Activated CD8-positive, alpha-beta T cell treated with anti-CD3 and anti-CD28 coated beads, Interleukin-2, amount 10 ng/mL, durations not matched to agents 7 days and 5 days (primary cell): Measurements from ENCODE around the gene SPEG. TPM values are rescaled to one million over a fixed set of nuclear protein-coding genes. Genes with fewer than 3 reads are reported as not detected.
A peak's percentile ranks its signal among the peaks of the same experiment; 100 is the strongest.

ENCODE experiments used
- ATAC-seq: fragments of 150-1000 bp; cut with Tn5 transposase; one replicate; pipeline ENCODE4 v1.10.0; 2021; ENCODE audit warnings: moderate library complexity
- CTCF ChIA-PET: fragments of 350-600 bp; sonication (Branson Sonifier 250); formaldehyde crosslinking; loops from one replicate; lab custom pipeline; 2021; ENCODE audit warnings: antibody characterized with exemption; lab: Charles Lee
- POLR2A ChIA-PET: fragments of 350-600 bp; sonication (Branson Sonifier 250); formaldehyde crosslinking; loops from one replicate; lab custom pipeline; 2021; ENCODE audit warnings: antibody characterized with exemption; lab: Charles Lee
- DNase-seq: peaks from one replicate; pipeline ENCODE4 v3.0.0-alpha.2; 2020
- H3K27ac Mint-ChIP-seq: one replicate; pipeline ENCODE4 v1.8.0; 2021; ENCODE audit warnings: mild to moderate bottlenecking, mixed read lengths
- H3K27me3 Mint-ChIP-seq: one replicate; pipeline ENCODE4 v1.8.0; 2021; ENCODE audit warnings: low read depth, mixed read lengths
- H3K36me3 Mint-ChIP-seq: one replicate; pipeline ENCODE4 v1.8.0; 2021; ENCODE audit warnings: low read depth, mixed read lengths
- H3K4me1 Mint-ChIP-seq: one replicate; pipeline ENCODE4 v1.8.0; 2021; ENCODE audit warnings: low read depth, mixed read lengths
- H3K4me3 Mint-ChIP-seq: one replicate; pipeline ENCODE4 v1.8.0; 2021; ENCODE audit warnings: mild to moderate bottlenecking, mixed read lengths
- H3K9me3 Mint-ChIP-seq: one replicate; pipeline ENCODE4 v1.8.0; 2022; ENCODE audit warnings: mixed read lengths; ENCODE audit not compliant: insufficient read depth
- total RNA-seq, 2 experiments: library from RNA; stranded (reverse); gene quantifications; one replicate each; pipeline ENCODE4 v1.2.3, GENCODE V29; 2021

The SPEG gene
- total RNA-seq, 2 experiments from 2014 or later: 10.8 to 11.6 TPM

- H3K27me3 Mint-ChIP-seq: peaks cover 27% of the 10 kb centered on the region
- POLR2A ChIA-PET: interaction anchor here (0.6 kb wide), 1 partner anchor 70 kb away, joined by 3 read pairs; no protein-coding TSS in a partner anchor
Observed at GRCh38 chr2:219506802-219507526, 72.3 kb downstream of the SPEG start.

DNA sequence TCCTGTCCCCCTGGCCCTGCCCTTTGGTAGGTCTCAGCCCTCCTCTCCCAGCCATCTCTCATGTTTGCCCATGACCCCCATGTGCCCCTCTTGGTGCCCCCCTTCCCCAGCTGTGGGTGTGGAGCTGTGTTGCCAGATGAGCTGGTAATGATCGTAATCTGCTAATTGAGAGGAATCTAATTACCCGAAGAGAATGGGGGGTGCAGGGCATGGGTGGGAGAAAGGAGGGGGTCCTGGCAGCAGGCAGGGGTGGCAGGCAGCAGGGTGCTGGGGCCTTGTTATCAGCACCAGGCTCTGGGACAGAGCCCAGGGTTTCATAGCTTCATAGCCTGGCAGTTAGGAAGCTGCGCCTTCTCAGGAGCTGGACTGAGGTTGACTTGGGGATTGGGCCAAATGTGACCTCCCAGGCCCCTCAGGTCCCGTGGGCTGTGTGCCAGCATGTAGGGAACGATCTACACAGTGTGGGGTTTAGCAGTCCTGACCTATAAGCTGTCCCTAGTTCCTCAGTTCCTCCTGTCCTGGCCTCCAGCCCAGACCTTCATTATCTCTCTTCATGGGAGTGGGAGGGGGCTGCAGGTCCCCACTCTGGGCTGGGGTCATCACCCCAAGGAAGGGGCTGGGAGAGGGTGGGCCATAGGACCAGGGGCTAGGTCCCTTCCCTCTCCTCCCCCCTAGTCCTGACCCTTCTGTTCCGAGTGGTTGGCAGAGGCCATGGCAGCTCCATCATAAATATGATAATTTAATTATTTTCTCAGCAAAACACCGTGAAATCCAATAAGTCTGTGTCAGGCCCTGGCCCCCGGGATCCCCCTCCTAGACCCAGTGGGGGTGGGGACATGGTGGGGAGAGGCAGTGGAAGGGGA is 73.2 kb downstream of the SPEG start:
- peaks cover 6% of the 10 kb centered on the region for H3K4me1 Mint-ChIP-seq
- ChIA-PET POLR2A (interaction anchor here (0.5 to 0.6 kb wide), 2 partner anchors 9 to 11 kb away, joined by 3 to 4 read pairs; partner anchors contain the start of gene GMPPA), CTCF (interaction anchor here (0.9 to 3.4 kb wide), 6 partner anchors 8 to 33 kb away, joined by 3 to 34 read pairs (median 6); partner anchors contain the start of gene GMPPA)
- no peaks in the 10 kb centered on the region for H3K9me3 Mint-ChIP-seq
- peaks cover 33% of the 10 kb centered on the region for H3K27me3 Mint-ChIP-seq
- no peak for ATAC-seq
- DNase-seq: no peak
- H3K4me3 Mint-ChIP-seq: no peak overlapping the region
- peaks cover 8% of the 10 kb centered on the region for H3K36me3 Mint-ChIP-seq
- no peak overlapping the region for H3K27ac Mint-ChIP-seq

More at GRCh38 chr2:219506802-219507526, 72.3 kb downstream of the SPEG start:
- Mint-ChIP-seq H3K36me3 (peaks cover 8% of the 10 kb centered on the region), H3K9me3 (no peaks in the 10 kb centered on the region), H3K27ac (no peak overlapping the region), H3K4me3 (no peak overlapping the region), H3K4me1 (peaks cover 6% of the 10 kb centered on the region)
- CTCF ChIA-PET: interaction anchor here (1.0 to 1.5 kb wide), 3 partner anchors 14 to 34 kb away, joined by 3 to 7 read pairs (median 4); no protein-coding TSS in a partner anchor
- DNase-seq (no peak), ATAC-seq (no peak)

GRCh38 chr2:219508444-219508734 is 73.7 kb downstream of the SPEG start:
- peaks cover 38% of the 10 kb centered on the region for H3K27me3 Mint-ChIP-seq
- H3K27ac Mint-ChIP-seq: no peak overlapping the region
- H3K36me3 Mint-ChIP-seq: peaks cover 8% of the 10 kb centered on the region
- H3K4me1 Mint-ChIP-seq: peaks cover 6% of the 10 kb centered on the region
- CTCF ChIA-PET: interaction anchor here (0.9 to 3.4 kb wide), 5 partner anchors 8 to 33 kb away, joined by 3 to 34 read pairs (median 7); partner anchors contain the start of gene GMPPA
- H3K9me3 Mint-ChIP-seq: no peaks in the 10 kb centered on the region
- ATAC-seq (no peak), DNase-seq (no peak)
- no peak overlapping the region for H3K4me3 Mint-ChIP-seq
- POLR2A ChIA-PET: interaction anchor here (0.6 kb wide), 1 partner anchor 9 kb away, joined by 3 read pairs; the partner anchor contains the start of gene GMPPA

GRCh38 chr2:219508971-219509779 is 74.5 kb downstream of the SPEG start:
- Mint-ChIP-seq H3K36me3 (peaks cover 8% of the 10 kb centered on the region), H3K27ac (no peak overlapping the region), H3K4me1 (peaks cover 14% of the 10 kb centered on the region), H3K9me3 (no peaks in the 10 kb centered on the region), H3K27me3 (peaks cover 46% of the 10 kb centered on the region), H3K4me3 (no peak overlapping the region)
- DNase-seq (no peak), ATAC-seq (peak; percentile 14)
- ChIA-PET POLR2A (interaction anchor here (0.6 kb wide), 1 partner anchor 63 kb away, joined by 3 read pairs; no protein-coding TSS in a partner anchor), CTCF (interaction anchor here (0.7 to 3.4 kb wide), 11 partner anchors 9 to 121 kb away, joined by 3 to 34 read pairs (median 4); partner anchors contain the start of genes CHPF, DNPEP, GMPPA and TMEM198)

GRCh38 chr2:219509780-219510511 is 75.3 kb downstream of the SPEG start:
- DNase-seq: peak; percentile 59
- Mint-ChIP-seq H3K9me3 (no peaks in the 10 kb centered on the region), H3K27ac (no peak overlapping the region), H3K36me3 (peaks cover 2% of the 10 kb centered on the region), H3K27me3 (peaks cover 48% of the 10 kb centered on the region), H3K4me3 (no peak overlapping the region), H3K4me1 (peaks cover 15% of the 10 kb centered on the region)
- ChIA-PET CTCF (interaction anchor here (0.5 to 3.4 kb wide), 16 partner anchors 9 to 1123 kb away, joined by 3 to 34 read pairs (median 4); partner anchors contain the start of genes CHPF, DNPEP, GMPPA and TMEM198), POLR2A (interaction anchor here (0.6 kb wide), 1 partner anchor 618 kb away, joined by 3 read pairs; no protein-coding TSS in a partner anchor)
- ATAC-seq: peak; percentile 75

DNA sequence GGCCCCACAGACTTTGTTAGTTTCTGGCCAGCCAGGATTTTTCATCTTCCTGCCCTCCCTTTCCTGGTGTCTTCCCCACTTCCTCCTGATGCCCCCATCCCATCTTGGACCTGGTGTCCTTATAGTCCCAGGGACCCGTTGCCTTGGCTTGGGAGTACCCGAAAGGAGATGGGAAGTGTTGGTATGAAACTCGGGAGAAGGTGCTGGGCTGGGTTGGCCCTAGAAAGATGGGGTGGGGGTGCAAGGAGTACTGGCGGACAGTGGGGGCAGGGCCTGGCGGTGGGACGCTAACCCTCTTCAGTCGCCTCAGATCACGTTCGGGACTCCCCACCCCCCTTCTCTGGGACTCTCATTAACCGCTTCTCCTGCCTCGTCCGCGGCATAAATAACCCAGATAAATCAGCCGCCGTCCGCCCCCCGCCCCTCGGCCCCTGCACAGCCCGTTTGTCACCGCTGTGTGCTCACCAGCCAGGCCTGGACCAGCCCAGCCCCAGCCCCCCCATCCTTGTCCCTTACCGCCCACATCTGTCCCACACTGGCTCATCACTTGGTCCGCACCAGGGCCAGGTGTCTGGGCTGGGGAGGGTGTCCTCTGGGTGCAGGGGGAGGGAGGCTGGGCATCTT is 76.0 kb downstream of the SPEG start:
- DNase-seq (no peak), ATAC-seq (no peak)
- Mint-ChIP-seq H3K4me3 (no peak overlapping the region), H3K27ac (no peak overlapping the region), H3K9me3 (no peaks in the 10 kb centered on the region), H3K36me3 (peaks cover 2% of the 10 kb centered on the region), H3K4me1 (peaks cover 15% of the 10 kb centered on the region), H3K27me3 (peaks cover 49% of the 10 kb centered on the region)
- POLR2A ChIA-PET: interaction anchor here (0.6 kb wide), 1 partner anchor 618 kb away, joined by 3 read pairs; no protein-coding TSS in a partner anchor
- CTCF ChIA-PET: interaction anchor here (0.6 to 4.1 kb wide), 8 partner anchors 10 to 92 kb away, joined by 3 to 34 read pairs (median 5); partner anchors contain the start of gene GMPPA

DNA sequence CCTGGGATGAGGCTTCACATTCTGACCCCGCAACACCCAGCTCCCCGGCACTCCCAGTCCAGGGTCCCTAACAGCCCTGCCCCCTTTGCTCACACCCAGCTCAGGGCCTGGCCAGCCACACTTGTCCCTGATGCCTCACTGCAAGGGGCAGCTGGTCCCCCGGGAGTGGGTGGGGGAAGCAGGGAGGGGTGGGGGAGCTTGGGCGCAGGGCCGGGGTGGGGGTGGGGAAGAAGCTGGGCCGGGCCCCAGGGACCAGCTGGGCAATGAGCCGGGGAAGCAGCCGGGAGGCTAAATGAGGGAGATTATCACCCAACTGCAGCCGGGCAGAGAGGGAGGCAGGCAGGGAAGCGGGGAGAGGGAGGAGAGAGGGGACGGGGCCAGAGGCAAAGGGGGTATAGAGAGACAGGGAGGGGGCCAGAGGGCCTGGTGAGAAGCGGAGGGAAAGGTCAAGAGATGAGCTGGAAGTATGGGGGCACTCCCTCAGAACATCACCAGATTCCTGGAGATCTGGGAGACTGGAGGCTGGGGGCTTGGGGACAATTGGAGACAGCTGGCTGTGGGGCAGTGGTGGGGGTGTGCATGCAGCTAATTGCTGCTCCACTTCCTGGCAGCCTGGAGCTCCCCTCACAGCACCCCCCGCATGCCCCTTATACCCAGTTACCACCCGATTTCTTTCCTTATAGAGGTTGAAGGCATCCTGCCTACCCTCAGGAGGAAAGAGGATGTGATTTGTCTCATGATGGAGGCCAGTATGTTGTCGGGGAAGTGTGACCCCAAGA is 77.1 kb downstream of the SPEG start:
- CTCF ChIA-PET: interaction anchor here (0.8 to 4.1 kb wide), 5 partner anchors 11 to 131 kb away, joined by 3 to 22 read pairs (median 3); no protein-coding TSS in a partner anchor
- Mint-ChIP-seq H3K4me1 (peaks cover 15% of the 10 kb centered on the region), H3K9me3 (no peaks in the 10 kb centered on the region), H3K36me3 (peaks cover under 1% of the 10 kb centered on the region), H3K27ac (no peak overlapping the region), H3K4me3 (no peak overlapping the region), H3K27me3 (peaks cover 59% of the 10 kb centered on the region)
- DNase-seq (no peak), ATAC-seq (no peak)
- POLR2A ChIA-PET: interaction anchor here (0.6 kb wide), 1 partner anchor 12 kb away, joined by 6 read pairs; no protein-coding TSS in a partner anchor

GRCh38 chr2:219512524-219513216 is 78.0 kb downstream of the SPEG start:
- DNase-seq (no peak), ATAC-seq (no peak)
- H3K27me3 Mint-ChIP-seq: peaks cover 67% of the 10 kb centered on the region
- peaks cover 15% of the 10 kb centered on the region for H3K4me1 Mint-ChIP-seq
- H3K27ac Mint-ChIP-seq: no peak overlapping the region
- H3K9me3 Mint-ChIP-seq: no peaks in the 10 kb centered on the region
- H3K4me3 Mint-ChIP-seq: no peak overlapping the region
- ChIA-PET POLR2A (no interaction called here), CTCF (interaction anchor here (0.7 to 4.1 kb wide), 5 partner anchors 12 to 130 kb away, joined by 3 to 22 read pairs (median 3); partner anchors contain the start of gene GMPPA)
- no peaks in the 10 kb centered on the region for H3K36me3 Mint-ChIP-seq

DNA sequence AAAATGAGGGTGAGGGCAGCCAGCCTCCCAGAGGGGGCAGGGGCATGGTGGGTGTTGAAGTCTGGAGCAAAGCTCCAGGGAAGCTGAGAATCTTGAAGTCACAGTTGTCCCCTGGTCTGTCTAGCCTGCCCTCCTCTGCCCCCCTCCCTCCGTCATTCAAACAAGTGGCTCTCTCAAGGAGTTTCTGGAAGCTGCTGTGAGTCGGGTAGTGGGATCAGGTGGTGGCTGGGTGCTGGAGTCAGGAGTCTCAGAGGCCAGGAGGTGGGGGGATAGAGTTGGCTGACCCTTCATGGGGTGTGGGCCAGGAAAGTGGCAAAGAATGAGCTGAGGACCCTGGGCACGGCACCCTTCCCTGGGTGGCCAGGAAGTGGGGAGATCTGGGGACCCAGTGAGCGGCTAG is 79.1 kb downstream of the SPEG start:
- CTCF ChIA-PET: interaction anchor here (1.0 to 4.1 kb wide), 4 partner anchors 14 to 129 kb away, joined by 3 to 22 read pairs (median 3); no protein-coding TSS in a partner anchor
- Mint-ChIP-seq H3K4me1 (peaks cover 15% of the 10 kb centered on the region), H3K9me3 (no peaks in the 10 kb centered on the region), H3K27ac (no peak overlapping the region), H3K4me3 (no peak overlapping the region), H3K27me3 (peaks cover 75% of the 10 kb centered on the region), H3K36me3 (no peaks in the 10 kb centered on the region)
- ATAC-seq (no peak), DNase-seq (no peak)
- POLR2A ChIA-PET: no interaction called here
